Suprapubic skin (tissue), 2 donors: ENCODE results near the gene NPHP4.

Source experiments
- EP300 ChIP-seq: sonication (generic); formaldehyde crosslinking; IDR thresholded peaks from one replicate; pipeline ENCODE4 v1.6.1; 2017; ENCODE audit warnings: antibody characterized with exemption
- POLR2A ChIP-seq, 2 donors: fragments of 450-650 bp; IDR thresholded peaks; one replicate each; pipeline ENCODE4 v1.6.1; 2017; ENCODE audit warnings: antibody characterized with exemption in 2 of 2, mild to moderate bottlenecking in 2 of 2, moderate library complexity in 2 of 2

DNA sequence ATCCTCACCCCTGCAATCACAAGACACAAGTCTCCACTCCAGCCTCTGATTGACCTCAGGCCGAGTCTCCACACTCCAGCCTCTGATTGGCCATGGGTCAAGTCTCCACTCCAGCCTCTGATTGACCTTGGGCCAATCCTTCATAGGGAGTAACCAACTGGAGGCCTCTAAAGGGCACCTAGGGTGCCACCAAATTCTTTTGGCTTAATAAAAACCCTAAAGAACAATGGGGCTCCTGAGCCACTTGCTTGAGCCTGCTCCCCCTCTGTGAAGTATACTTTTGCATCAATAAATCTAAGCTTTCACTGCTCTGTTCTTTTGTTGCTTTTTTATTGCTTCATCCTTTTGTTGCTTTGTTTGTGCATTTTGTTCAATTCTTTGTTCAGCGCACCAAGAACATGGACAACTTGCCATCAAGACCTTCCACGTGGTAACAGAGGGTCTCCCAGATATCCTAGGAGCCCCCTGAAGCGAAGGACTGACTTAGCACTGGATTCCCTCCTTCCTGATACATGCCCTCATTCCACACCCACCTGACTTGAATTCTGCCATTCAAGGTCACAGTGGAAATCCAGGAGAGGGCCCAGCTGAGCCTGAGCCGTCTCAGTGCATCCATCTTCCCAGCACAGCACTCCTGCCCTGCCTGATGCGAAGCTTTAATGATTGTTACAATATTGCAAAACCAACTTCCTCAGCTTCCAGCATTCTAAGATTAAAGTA, 152.9 kb downstream of the NPHP4 start:
- TF ChIP-seq EP300, result no peak
- no peak for TF ChIP-seq POLR2A (IDR thresholded peaks at IDR 0.05)
